ENCODE measurements around the gene SOSTDC1. TPM values are rescaled to one million over a fixed set of nuclear protein-coding genes. Genes with fewer than 3 reads are reported as not detected.
"Not testable (repeated sequence)": the region's sequence is repeated elsewhere in the genome, so short reads cannot be mapped to it uniquely, and the experiment has no call there.

SOSTDC1 gene
- total RNA-seq, 2 donors from 2014 or later: not detected

DNA sequence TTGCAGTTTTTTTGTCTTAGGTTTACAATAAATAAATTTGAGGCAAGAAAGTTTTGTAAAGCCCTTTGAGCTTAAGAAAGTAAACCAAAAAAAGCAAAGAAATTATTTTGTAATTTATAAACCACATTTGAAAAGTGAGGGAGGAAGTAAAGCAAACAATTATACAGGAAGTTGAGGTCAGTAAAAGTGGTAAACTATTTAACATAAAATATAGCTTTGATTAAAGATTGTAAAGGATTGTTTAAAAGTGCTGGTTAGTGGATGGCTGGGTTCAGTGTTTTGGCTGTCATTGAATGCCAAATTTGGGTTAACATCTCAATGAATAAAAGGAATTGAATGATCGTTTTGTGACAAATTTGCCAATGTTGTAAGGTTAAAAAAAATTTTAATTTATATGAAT lies 9.9 kb downstream of the SOSTDC1 start:
- Histone ChIP-seq H3K4me1 (no peaks in the 10 kb centered on the region), H3K4me3 (no peak overlapping the region), H3K36me3 (replicated peaks in 1 of 2; ENCODE audit: insufficient read depth in 1 of 2, low read depth in 2 of 2) (no peaks in the 10 kb centered on the region), H3K9me3 (no peaks in the 10 kb centered on the region), H3K27me3 (no peaks in the 10 kb centered on the region), H3K27ac (no peak overlapping the region)
- 49 to 58% methylated on average over 1 of the region's 1 CpG for WGBS, 2 donors
- no peak for TF ChIP-seq POLR2A (IDR thresholded peaks at IDR 0.05)
- TF ChIP-seq, protein P1, sequence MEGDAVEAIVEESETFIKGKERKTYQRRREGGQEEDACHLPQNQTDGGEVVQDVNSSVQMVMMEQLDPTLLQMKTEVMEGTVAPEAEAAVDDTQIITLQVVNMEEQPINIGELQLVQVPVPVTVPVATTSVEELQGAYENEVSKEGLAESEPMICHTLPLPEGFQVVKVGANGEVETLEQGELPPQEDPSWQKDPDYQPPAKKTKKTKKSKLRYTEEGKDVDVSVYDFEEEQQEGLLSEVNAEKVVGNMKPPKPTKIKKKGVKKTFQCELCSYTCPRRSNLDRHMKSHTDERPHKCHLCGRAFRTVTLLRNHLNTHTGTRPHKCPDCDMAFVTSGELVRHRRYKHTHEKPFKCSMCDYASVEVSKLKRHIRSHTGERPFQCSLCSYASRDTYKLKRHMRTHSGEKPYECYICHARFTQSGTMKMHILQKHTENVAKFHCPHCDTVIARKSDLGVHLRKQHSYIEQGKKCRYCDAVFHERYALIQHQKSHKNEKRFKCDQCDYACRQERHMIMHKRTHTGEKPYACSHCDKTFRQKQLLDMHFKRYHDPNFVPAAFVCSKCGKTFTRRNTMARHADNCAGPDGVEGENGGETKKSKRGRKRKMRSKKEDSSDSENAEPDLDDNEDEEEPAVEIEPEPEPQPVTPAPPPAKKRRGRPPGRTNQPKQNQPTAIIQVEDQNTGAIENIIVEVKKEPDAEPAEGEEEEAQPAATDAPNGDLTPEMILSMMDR (IDR thresholded peaks at IDR 0.05): no peak
- ATAC-seq: no peak
- intact Hi-C loops (cut with DNase I): no loop called here
- no peak for DNase-seq

DNA sequence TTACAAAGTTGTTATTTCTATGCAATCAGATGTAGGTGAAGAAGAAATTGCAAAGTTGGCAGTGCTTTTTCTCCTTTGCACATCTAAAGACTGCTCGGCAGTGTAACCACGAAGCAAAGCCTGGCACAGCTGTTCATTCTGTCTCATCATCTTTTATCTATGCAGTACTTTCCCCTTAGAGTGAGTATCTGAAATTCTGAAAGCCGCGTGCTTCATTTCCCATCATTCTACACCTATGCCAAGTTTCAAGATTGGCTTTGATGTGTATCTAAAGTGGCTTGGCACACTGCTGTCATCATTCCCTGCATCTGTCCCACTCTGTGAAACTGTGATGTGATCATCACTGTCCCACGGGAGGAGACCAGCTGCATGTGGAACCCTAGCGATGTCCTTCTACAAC lies 15.2 kb downstream of the SOSTDC1 start:
- no peak overlapping the region for H3K4me3 ChIP-seq
- WGBS, 2 donors: 86 to 92% methylated on average over 6 of the region's 6 CpGs
- no peaks in the 10 kb centered on the region for H3K9me3 ChIP-seq
- H3K36me3 ChIP-seq (replicated peaks in 1 of 2; ENCODE audit: insufficient read depth in 1 of 2, low read depth in 2 of 2): no peaks in the 10 kb centered on the region
- intact Hi-C loops (cut with DNase I): no loop called here
- TF ChIP-seq, protein P1 (IDR thresholded peaks at IDR 0.05): no peak
- no peak for TF ChIP-seq POLR2A (IDR thresholded peaks at IDR 0.05)
- ATAC-seq: no peak
- H3K27me3 ChIP-seq: no peaks in the 10 kb centered on the region
- H3K27ac ChIP-seq: no peak overlapping the region
- H3K4me1 ChIP-seq: no peaks in the 10 kb centered on the region
- DNase-seq: no peak

DNA sequence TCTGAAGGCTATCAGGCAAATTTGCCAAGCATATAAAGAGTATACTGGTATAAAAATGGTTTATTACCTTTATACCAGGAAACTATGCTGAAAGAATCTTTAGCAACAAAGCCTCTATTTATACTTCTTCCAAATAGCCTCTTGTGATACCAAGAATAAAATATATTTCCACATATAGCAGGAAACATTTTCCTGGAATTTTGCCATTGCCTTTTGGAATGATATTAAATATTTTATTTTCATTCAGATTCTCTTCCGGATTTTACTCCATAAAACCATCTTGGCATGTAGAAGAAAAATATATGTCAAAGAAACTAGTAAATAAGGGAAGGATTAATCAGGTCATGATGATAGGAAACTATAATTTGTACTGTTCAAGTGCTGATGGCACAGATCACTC lies 17.7 kb downstream of the SOSTDC1 start:
- TF ChIP-seq, protein P1 (IDR thresholded peaks at IDR 0.05): no peak
- TF ChIP-seq POLR2A (IDR thresholded peaks at IDR 0.05): no peak
- DNase-seq (no peak), ATAC-seq (no peak)
- Histone ChIP-seq H3K36me3 (replicated peaks in 1 of 2; ENCODE audit: insufficient read depth in 1 of 2, low read depth in 2 of 2) (no peaks in the 10 kb centered on the region), H3K4me1 (no peaks in the 10 kb centered on the region), H3K27ac (no peak overlapping the region), H3K9me3 (no peaks in the 10 kb centered on the region), H3K27me3 (no peaks in the 10 kb centered on the region), H3K4me3 (no peak overlapping the region)
- WGBS, 2 donors: 41 to 44% methylated on average over 1 of the region's 1 CpG
- intact Hi-C loops (cut with DNase I): no loop called here

DNA sequence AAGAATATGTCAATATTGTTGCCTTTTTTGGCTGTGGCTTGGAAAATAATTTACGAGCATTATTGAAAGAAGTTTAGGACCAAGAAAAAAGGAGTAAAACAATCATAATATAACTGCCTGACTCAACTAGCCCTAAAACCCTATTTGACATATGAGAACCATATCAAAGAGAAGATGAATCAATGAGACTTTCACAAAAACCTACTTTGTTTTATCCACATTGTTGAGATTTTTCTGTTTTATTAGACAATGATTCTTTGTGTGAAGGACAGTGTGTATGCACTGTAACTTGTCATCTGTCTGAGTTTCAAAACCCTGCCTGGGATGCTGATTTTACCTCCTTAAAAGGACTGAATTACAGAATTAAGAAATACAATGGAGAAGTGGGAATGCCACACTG lies 19.0 kb downstream of the SOSTDC1 start:
- intact Hi-C loops (cut with DNase I): no loop called here
- TF ChIP-seq, protein P1 (IDR thresholded peaks at IDR 0.05): no peak
- no peak for TF ChIP-seq POLR2A (IDR thresholded peaks at IDR 0.05)
- Histone ChIP-seq H3K4me1 (no peaks in the 10 kb centered on the region), H3K27ac (no peak overlapping the region), H3K9me3 (no peaks in the 10 kb centered on the region), H3K27me3 (no peaks in the 10 kb centered on the region), H3K4me3 (no peak overlapping the region), H3K36me3 (replicated peaks in 1 of 2; ENCODE audit: insufficient read depth in 1 of 2, low read depth in 2 of 2) (no peaks in the 10 kb centered on the region)
- 14 to 35% methylated on average over 1 of the region's 1 CpG for WGBS, 2 donors
- no peak for DNase-seq
- ATAC-seq: no peak

DNA sequence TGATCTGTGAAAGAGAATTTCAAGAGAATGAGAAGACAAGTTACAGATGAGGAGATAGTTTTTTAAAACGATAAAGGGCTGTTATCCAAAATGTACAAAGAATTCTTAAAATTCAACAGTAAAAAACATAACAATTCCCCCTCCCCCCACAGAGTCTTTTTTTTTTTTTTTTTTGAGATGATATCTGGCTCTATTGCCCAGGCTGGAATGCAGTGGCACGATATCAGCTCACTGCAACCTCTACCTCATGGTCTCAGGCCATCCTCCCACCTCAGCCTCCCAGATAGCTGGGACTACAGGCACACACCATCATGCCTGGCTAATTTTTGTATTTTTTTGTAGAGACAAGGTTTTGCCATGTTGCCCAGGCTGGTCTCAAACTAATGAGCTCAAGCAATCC lies 21.7 kb downstream of the SOSTDC1 start:
- H3K9me3 ChIP-seq; H3K27ac ChIP-seq; DNase-seq; H3K36me3 ChIP-seq (replicated peaks in 1 of 2; ENCODE audit: insufficient read depth in 1 of 2, low read depth in 2 of 2); H3K27me3 ChIP-seq; H3K4me1 ChIP-seq; ATAC-seq; H3K4me3 ChIP-seq; intact Hi-C loops (cut with DNase I): not testable (repeated sequence)
- 87 to 92% methylated on average over 2 of the region's 2 CpGs for WGBS, 2 donors
